Fibroblast of lung (primary cell): ENCODE data around the gene JMJD7.

Experiments
- EZH2 ChIP-seq: IDR thresholded peaks from 2 replicates; pipeline ENCODE4 v1.5.1; 2012; ENCODE audit warnings: low read length, control low read depth, mild to moderate bottlenecking; ENCODE audit errors: missing control alignments
- TF ChIP-seq, protein P1 (sequence below), 2 donors: IDR thresholded peaks in 1 of 2; conservative IDR thresholded peaks in 1 of 2; 1 replicate in 1 of 2; 2 replicates in 1 of 2; pipeline ENCODE4 v1.5.1; 2011 to 2012; ENCODE audit warnings: low read length in 2 of 2, control low read depth in 1 of 2, inconsistent platforms in 1 of 2, low read depth in 1 of 2, mild to moderate bottlenecking in 1 of 2

DNA sequence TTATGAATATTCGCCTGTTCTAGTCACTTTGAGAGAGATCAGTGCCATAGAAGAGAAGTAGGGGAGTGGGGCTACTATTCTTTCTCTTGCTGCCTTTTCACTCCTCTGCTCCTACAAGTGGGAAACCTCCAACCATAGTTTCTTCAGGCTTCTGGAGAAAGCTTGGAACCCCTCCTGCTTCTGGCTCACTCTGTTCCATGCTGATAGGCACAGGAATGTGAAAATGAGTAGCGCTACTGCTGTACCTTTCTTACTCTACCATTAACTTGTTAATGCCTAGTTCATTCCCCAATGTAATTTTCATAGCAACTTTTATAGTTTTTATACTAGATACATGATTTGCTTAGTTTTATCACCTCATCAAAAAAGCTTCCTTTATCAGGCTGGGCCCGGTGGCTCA, 26.7 kb upstream of the JMJD7 start:
- TF ChIP-seq, protein P1, sequence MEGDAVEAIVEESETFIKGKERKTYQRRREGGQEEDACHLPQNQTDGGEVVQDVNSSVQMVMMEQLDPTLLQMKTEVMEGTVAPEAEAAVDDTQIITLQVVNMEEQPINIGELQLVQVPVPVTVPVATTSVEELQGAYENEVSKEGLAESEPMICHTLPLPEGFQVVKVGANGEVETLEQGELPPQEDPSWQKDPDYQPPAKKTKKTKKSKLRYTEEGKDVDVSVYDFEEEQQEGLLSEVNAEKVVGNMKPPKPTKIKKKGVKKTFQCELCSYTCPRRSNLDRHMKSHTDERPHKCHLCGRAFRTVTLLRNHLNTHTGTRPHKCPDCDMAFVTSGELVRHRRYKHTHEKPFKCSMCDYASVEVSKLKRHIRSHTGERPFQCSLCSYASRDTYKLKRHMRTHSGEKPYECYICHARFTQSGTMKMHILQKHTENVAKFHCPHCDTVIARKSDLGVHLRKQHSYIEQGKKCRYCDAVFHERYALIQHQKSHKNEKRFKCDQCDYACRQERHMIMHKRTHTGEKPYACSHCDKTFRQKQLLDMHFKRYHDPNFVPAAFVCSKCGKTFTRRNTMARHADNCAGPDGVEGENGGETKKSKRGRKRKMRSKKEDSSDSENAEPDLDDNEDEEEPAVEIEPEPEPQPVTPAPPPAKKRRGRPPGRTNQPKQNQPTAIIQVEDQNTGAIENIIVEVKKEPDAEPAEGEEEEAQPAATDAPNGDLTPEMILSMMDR (conservative IDR thresholded peaks at IDR 0.05 in 1 of 2, IDR thresholded peaks at IDR 0.05 in 1 of 2; ENCODE audit: low read depth in 1 of 2, low read length in 2 of 2) = no peak
- no peak for TF ChIP-seq EZH2
